Thyroid gland (tissue), 4 donors: ENCODE results near the gene SDSL.

Experiments
- POLR2A ChIP-seq, 2 donors: fragments of 450-650 bp; IDR thresholded peaks; one replicate each; pipeline ENCODE4 v1.6.1; 2017; ENCODE audit warnings: antibody characterized with exemption in 2 of 2, mild to moderate bottlenecking in 2 of 2, moderate library complexity in 1 of 2
- TF ChIP-seq, protein P1 (sequence below), 6 experiments: fragments of 200-600 bp in 3 of 6; fragments of 450-650 bp in 3 of 6; sonication (generic) in 3 of 6; IDR thresholded peaks; one replicate each; pipeline ENCODE4 v1.5.1; 2016 to 2019; ENCODE audit warnings: antibody characterized with exemption in 6 of 6, mild to moderate bottlenecking in 2 of 6, inconsistent platforms in 1 of 6, moderate library complexity in 1 of 6

DNA sequence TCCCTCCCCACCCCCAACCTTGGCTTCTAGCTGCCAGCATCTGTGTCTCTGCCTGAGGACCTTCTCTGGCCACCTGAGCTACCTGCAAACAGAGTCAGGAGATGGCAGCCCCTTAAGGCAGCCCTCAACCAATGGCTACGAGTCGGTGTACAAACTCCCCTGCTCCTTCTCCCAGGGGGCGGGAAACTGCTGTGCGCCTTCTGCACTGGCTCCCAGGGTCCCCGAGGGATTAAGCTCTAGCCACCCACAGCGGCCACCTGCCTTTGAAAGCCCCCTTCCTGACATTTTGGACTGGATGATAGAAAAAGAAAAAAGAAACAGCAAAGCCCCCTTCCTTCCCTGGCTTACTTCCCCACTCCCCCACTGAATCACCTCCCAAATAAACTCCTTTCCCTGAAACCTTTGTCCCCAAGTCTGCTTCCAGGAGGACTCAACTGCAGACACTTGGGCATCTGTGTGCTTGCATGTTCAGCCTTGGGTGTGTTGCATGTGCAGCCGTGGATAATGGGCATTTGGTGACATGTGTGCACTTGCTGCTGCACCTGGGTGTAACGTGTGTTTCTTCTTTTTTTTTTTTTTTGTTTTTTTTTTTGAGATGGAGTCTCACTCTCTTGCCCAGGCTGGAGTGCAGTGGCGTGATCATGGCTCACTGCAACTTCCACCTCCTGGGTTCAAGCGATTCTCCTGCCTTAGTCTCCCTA lies 24.5 kb upstream of the SDSL start:
- no peak for TF ChIP-seq POLR2A (IDR thresholded peaks at IDR 0.05)
- TF ChIP-seq, protein P1, sequence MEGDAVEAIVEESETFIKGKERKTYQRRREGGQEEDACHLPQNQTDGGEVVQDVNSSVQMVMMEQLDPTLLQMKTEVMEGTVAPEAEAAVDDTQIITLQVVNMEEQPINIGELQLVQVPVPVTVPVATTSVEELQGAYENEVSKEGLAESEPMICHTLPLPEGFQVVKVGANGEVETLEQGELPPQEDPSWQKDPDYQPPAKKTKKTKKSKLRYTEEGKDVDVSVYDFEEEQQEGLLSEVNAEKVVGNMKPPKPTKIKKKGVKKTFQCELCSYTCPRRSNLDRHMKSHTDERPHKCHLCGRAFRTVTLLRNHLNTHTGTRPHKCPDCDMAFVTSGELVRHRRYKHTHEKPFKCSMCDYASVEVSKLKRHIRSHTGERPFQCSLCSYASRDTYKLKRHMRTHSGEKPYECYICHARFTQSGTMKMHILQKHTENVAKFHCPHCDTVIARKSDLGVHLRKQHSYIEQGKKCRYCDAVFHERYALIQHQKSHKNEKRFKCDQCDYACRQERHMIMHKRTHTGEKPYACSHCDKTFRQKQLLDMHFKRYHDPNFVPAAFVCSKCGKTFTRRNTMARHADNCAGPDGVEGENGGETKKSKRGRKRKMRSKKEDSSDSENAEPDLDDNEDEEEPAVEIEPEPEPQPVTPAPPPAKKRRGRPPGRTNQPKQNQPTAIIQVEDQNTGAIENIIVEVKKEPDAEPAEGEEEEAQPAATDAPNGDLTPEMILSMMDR (IDR thresholded peaks at IDR 0.05) = no peak
